BLaER1 treated with 17β-estradiol and CSF1 and Interleukin-3, amounts not matched to agents 10 nM and 100 nM (cell line): ENCODE measurements around the gene TP63.

Experiments used
- H3K27ac ChIP-seq, 11 experiments: shearing (Covaris generic); formaldehyde crosslinking; 2 replicates each; pipeline ENCODE4 v1.8.1; 2022
- H3K27me3 ChIP-seq, 11 experiments: shearing (Covaris generic); formaldehyde crosslinking; 2 replicates each; pipeline ENCODE4 v1.8.1; 2022
- H3K36me3 ChIP-seq, 11 experiments: shearing (Covaris generic); formaldehyde crosslinking; 2 replicates each; pipeline ENCODE4 v1.8.1; 2022
- H3K4me1 ChIP-seq, 10 experiments: shearing (Covaris generic); formaldehyde crosslinking; 2 replicates each; pipeline ENCODE4 v1.8.1; 2022
- H3K4me2 ChIP-seq, 11 experiments: shearing (Covaris generic); formaldehyde crosslinking; 2 replicates each; pipeline ENCODE4 v1.8.1; 2022
- H3K4me3 ChIP-seq, 10 experiments: shearing (Covaris generic); formaldehyde crosslinking; 2 replicates each; pipeline ENCODE4 v1.8.1; 2022
- H3K9ac ChIP-seq, 11 experiments: shearing (Covaris generic); formaldehyde crosslinking; 2 replicates each; pipeline ENCODE4 v1.8.1; 2022
- H3K9me3 ChIP-seq, 11 experiments: shearing (Covaris generic); formaldehyde crosslinking; replicated peaks in 1 of 11; 2 replicates each; pipeline ENCODE4 v1.8.1; 2022
- H4K20me1 ChIP-seq, 11 experiments: shearing (Covaris generic); formaldehyde crosslinking; 2 replicates each; pipeline ENCODE4 v1.8.1; 2022
- Cebpa-rat ChIP-seq, 11 experiments: shearing (Covaris generic); IDR thresholded peaks; 2 replicates each; pipeline ENCODE4 v1.8.1; 2022

The TP63 gene

DNA sequence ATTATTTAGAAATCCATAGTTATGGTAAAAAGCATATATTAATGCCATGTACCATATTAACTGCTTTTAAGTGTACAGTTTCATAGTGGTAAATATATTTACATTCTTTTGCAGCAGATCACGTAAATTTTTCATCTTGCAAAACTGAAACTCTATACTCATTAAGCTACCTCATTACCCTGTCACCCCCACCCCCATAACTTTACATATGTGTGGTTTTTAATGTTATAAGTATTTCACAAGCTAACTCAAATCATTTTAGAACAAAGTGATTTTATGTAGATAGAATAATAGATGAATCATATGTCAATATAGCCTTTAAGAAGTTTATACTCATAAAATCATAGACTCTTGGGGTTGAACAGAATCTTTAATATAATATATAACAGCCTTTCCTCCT is 7.1 kb upstream of the TP63 start:
- no peaks in the 10 kb centered on the region for H3K27me3 ChIP-seq
- TF ChIP-seq Cebpa-rat (IDR thresholded peaks at IDR 0.05) = no peak
- H3K4me3 ChIP-seq = no peak overlapping the region

DNA sequence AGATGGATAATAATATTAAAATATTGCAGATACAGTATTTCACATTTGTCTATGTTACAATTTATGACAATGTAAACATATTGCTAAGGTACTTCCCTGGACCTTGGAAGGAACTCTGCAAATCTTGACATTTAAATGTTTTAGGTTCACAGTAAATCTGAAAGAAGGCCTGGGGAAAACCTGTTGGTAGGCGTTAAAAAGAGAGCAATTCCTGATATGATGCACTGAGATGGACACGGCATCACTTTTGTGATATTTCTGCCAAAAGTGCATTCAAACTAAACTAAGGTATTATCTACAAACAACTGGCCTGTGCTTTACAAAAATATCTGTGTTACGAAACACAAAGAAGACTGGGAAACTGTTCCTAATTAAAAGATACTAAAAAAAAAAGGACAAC is 6.1 kb upstream of the TP63 start:
- H3K36me3 ChIP-seq = no peaks in the 10 kb centered on the region
- H3K4me3 ChIP-seq = no peak overlapping the region
- H3K4me1 ChIP-seq = peaks cover 12 to 17% (median 12%) of the 10 kb centered on the region in 10 experiments
- H3K9me3 ChIP-seq = no peaks in the 10 kb centered on the region
- H4K20me1 ChIP-seq = no peaks in the 10 kb centered on the region
- H3K27me3 ChIP-seq = no peaks in the 10 kb centered on the region
- no peak overlapping the region for H3K4me2 ChIP-seq
- H3K27ac ChIP-seq = no peak overlapping the region
- no peak overlapping the region for H3K9ac ChIP-seq
- no peak for TF ChIP-seq Cebpa-rat (IDR thresholded peaks at IDR 0.05)

More for the DNA sequence above, 7.1 kb upstream of the TP63 start:
- Histone ChIP-seq H3K4me1 (peaks cover 2 to 8% (median 3%) of the 10 kb centered on the region in 10 experiments; a peak in 18 of 20 replicates), H3K36me3 (no peaks in the 10 kb centered on the region), H3K9me3 (0 out of 22 replicates have a peak, but pooled peaks cover 0 to 6% (median 0%) of the 10 kb centered on the region in 11 experiments), H3K27ac (no peak overlapping the region), H3K9ac (no peak overlapping the region), H4K20me1 (no peaks in the 10 kb centered on the region), H3K4me2 (no peak overlapping the region)

DNA sequence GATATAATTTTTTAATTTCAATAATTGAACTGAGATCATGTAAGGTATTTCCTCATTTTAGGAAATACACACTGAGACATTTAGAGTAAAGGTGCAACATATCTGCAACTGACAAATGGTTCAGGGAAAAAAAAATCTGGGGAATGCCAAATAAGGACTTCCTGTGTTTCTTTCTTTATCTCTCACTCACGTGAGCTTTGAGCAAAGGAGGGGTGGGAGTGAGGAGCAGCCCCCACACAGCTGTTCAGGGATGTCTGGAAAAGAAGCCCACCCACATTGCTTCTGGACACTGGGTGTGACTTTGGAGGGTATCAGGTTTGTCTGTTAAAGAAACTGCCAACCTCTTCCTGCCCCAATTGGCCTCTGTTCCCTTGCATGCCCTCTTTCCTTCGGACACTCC is 5.6 kb upstream of the TP63 start:
- no peak overlapping the region for H3K9ac ChIP-seq
- no peaks in the 10 kb centered on the region for H3K36me3 ChIP-seq
- peaks cover 16 to 21% (median 17%) of the 10 kb centered on the region in 10 experiments for H3K4me1 ChIP-seq
- no peak overlapping the region for H3K4me3 ChIP-seq
- H3K9me3 ChIP-seq = no peaks in the 10 kb centered on the region
- H3K27ac ChIP-seq = no peak overlapping the region
- H3K4me2 ChIP-seq = peak overlapping the region in 2 of 11 experiments; percentile 16 to 17; a peak in 1 of 22 replicates
- H3K27me3 ChIP-seq = no peaks in the 10 kb centered on the region
- no peaks in the 10 kb centered on the region for H4K20me1 ChIP-seq
- no peak for TF ChIP-seq Cebpa-rat (IDR thresholded peaks at IDR 0.05)

DNA sequence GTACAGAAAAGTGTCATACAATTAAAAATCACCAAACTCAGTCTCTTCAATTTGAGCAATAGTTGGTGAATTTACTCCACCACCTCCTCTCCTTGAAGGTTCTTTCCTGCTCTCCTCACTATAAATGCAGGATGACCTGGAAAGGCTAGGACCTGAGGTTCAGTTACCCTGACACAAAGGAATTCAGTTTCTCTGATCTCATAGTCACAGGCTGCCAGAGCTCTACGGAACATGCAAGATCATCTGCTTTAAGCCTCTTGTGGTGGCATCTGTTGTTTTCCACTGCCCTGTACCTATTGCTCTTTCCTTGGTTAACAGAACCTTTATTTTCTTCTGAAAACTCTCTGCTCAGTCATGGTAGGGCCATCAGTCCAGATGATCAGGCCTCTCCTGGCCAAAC is 4.9 kb upstream of the TP63 start:
- H3K4me1 ChIP-seq = peaks cover 19 to 27% (median 22%) of the 10 kb centered on the region in 10 experiments
- no peaks in the 10 kb centered on the region for H4K20me1 ChIP-seq
- H3K9ac ChIP-seq = no peak overlapping the region
- no peaks in the 10 kb centered on the region for H3K9me3 ChIP-seq
- no peak overlapping the region for H3K4me2 ChIP-seq
- no peak for TF ChIP-seq Cebpa-rat (IDR thresholded peaks at IDR 0.05)
- no peak overlapping the region for H3K4me3 ChIP-seq
- H3K36me3 ChIP-seq = no peaks in the 10 kb centered on the region
- H3K27me3 ChIP-seq = no peaks in the 10 kb centered on the region
- H3K27ac ChIP-seq = no peak overlapping the region

DNA sequence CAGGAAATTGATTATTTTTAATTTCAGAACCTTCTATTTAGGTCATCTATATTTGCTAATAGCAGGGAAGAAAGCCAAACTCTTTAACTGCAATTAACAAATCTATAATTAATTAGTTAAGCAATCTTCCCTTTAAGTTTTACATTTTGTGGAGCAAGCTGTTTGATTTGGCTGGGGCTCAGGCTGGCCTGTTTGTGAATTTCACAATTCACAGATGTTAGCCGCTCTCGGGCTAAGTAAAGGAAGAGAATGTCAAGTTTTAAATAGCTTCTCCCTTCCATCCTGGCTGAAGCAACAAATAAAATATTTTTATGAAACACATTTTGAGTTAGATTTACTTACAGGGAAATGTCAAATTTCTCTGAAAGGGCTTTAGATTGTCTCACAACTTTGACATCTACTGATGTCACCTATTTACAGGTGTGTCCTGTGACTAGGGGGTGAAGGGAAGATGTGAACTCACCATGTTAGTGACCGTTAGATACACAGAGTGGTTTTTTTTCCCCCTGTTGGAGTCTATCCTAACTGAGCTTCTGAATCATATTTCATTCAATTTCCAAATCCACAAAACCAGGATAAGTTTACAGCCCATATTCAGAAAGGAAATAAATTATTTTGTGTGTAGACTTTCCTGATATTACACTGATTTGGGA is 1.3 kb upstream of the TP63 start:
- TF ChIP-seq Cebpa-rat (IDR thresholded peaks at IDR 0.05) = 0 out of 22 replicates have a peak, but pooled peaks of 1 of the 11 experiments have one; percentile 33
- no peak overlapping the region; a peak in 1 of 20 replicates for H3K4me3 ChIP-seq
- H3K27ac ChIP-seq = peak overlapping the region in 9 of 11 experiments; percentile 53 to 79 (median 68); a peak in 18 of 22 replicates
- peak overlapping the region in 4 of 11 experiments; percentile 14 to 45 (median 28); a peak in 4 of 22 replicates for H3K9ac ChIP-seq
- peak overlapping the region; percentile 52 to 80 (median 75) for H3K4me2 ChIP-seq
- no peaks in the 10 kb centered on the region for H4K20me1 ChIP-seq
- H3K4me1 ChIP-seq = peaks cover 24 to 39% (median 35%) of the 10 kb centered on the region in 10 experiments
- H3K36me3 ChIP-seq = no peaks in the 10 kb centered on the region
- no peaks in the 10 kb centered on the region for H3K9me3 ChIP-seq
- H3K27me3 ChIP-seq = no peaks in the 10 kb centered on the region

DNA sequence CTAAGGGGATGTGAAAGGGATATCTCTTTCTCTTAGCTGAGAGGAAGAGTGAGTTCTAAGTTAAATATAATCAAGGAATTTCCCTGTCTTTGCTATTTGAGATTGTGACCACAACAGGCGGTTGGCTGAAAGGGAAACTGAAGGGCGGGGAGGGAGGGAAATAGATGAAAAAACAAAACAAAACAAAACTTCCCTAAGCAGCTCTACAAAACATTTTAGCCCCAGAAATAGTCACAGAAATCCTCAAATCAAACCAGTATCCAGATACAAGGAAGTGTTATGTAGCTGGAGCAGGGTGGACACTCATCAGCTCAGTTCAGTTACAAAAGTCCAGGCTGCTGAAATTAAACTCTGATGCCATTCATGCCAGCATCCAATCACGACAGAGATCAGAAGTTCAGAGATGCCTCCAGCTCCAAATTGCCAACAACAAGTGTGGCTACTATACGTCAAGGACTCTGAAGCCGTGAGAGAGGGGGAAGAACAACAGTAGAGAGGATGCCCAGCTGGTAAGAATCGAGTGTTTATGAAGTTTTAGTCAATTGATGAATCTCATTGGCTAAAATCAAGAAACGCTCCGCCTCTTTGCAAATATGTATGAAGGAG is 319 bp upstream of the TP63 start:
- Histone ChIP-seq H3K9me3 (no peaks in the 10 kb centered on the region), H3K4me3 (peak overlapping the region in 2 of 10 experiments; percentile 21 to 35; a peak in 1 of 20 replicates), H3K27me3 (no peaks in the 10 kb centered on the region), H3K27ac (peak overlapping the region in 9 of 11 experiments; percentile 53 to 79 (median 68); a peak in 18 of 22 replicates), H3K9ac (peak overlapping the region in 8 of 11 experiments; percentile 35 to 59 (median 52); a peak in 9 of 22 replicates), H3K4me1 (peaks cover 24 to 39% (median 33%) of the 10 kb centered on the region in 10 experiments), H3K4me2 (peak overlapping the region; percentile 52 to 80 (median 75)), H3K36me3 (no peaks in the 10 kb centered on the region), H4K20me1 (no peaks in the 10 kb centered on the region)
- TF ChIP-seq Cebpa-rat (IDR thresholded peaks at IDR 0.05) = no peak

DNA sequence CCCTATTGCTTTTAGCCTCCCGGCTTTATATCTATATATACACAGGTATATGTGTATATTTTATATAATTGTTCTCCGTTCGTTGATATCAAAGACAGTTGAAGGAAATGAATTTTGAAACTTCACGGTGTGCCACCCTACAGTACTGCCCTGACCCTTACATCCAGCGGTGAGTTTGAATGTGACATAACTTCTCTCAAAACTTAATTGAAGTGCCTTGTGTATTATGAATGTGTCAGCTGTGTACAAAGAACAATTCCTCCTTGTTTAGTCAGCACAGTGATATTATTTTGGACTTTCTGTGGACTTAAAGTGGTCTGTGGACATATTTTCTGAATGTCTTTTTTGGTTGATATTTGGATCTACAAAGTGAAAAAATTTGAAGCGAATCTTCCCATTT is 220 bp downstream of the TP63 start:
- Histone ChIP-seq H3K4me1 (peaks cover 24 to 39% (median 33%) of the 10 kb centered on the region in 10 experiments), H3K4me3 (0 out of 20 replicates have a peak overlapping the region, but pooled peaks of 1 of the 10 experiments have one; percentile 21), H3K4me2 (peak overlapping the region; percentile 3 to 80 (median 75); a peak in 18 of 22 replicates), H3K36me3 (no peaks in the 10 kb centered on the region), H3K9me3 (no peaks in the 10 kb centered on the region), H4K20me1 (no peaks in the 10 kb centered on the region), H3K9ac (no peak overlapping the region), H3K27ac (peak overlapping the region in 9 of 11 experiments; percentile 53 to 79 (median 68); a peak in 17 of 22 replicates), H3K27me3 (no peaks in the 10 kb centered on the region)
- TF ChIP-seq Cebpa-rat (IDR thresholded peaks at IDR 0.05) = no peak

DNA sequence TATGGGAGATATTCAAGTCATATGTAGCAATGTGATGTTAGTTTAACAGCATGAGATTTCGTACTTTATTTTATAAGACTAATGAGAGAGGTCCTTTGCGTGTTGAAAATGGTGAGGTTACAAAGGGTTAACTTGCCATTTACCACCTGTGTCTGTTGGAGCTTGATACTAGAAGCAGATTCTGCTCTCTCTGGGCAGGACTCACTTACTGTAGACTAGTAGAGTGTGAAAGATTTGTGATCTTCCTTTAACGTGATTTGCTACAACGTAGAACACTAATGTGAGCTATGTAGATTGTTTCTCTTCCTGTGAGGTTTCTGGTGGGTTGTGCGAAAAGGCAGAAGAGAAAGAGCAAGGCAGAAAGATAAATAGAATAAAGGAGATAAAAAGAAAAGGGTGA is 1.1 kb downstream of the TP63 start:
- peak overlapping the region; percentile 31 to 80 (median 63); a peak in 18 of 22 replicates for H3K4me2 ChIP-seq

DNA sequence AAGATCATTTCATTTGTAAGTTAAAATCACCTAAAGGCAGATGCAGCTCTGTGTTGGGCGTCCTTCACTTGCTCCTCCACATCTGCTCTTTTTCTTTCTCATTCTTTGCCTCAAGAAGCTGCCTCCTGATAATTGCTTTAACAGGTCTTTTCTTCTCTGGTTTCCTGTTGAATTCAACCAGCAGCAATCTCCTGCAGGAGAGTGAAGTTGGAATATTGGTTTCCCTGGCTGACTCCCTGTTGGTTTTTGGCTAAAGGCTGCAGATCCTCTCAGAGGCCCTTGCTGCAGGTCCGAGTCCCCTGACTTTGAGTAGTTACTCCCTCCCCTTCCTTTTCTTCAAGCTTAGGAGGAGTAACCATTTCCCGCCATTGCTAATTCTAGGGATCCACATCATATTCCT is 4.2 kb downstream of the TP63 start:
- Histone ChIP-seq H3K4me2 (no peak overlapping the region), H3K4me3 (no peak overlapping the region), H4K20me1 (no peaks in the 10 kb centered on the region), H3K9me3 (no peaks in the 10 kb centered on the region), H3K27ac (no peak overlapping the region), H3K27me3 (no peaks in the 10 kb centered on the region), H3K4me1 (peaks cover 9 to 24% (median 21%) of the 10 kb centered on the region in 10 experiments), H3K36me3 (no peaks in the 10 kb centered on the region), H3K9ac (no peak overlapping the region)
- no peak for TF ChIP-seq Cebpa-rat (IDR thresholded peaks at IDR 0.05)

More for the DNA sequence above, 1.1 kb downstream of the TP63 start:
- peak overlapping the region in 3 of 11 experiments; percentile 19 to 39 (median 25); a peak in 4 of 22 replicates for H3K27ac ChIP-seq
- no peaks in the 10 kb centered on the region for H3K36me3 ChIP-seq
- H3K4me1 ChIP-seq = peaks cover 24 to 39% (median 33%) of the 10 kb centered on the region in 10 experiments
- no peaks in the 10 kb centered on the region for H3K9me3 ChIP-seq
- peak overlapping the region in 1 of 11 experiments; percentile 1; a peak in 1 of 22 replicates for H3K9ac ChIP-seq
- no peak for TF ChIP-seq Cebpa-rat (IDR thresholded peaks at IDR 0.05)
- H4K20me1 ChIP-seq = no peaks in the 10 kb centered on the region
- H3K27me3 ChIP-seq = no peaks in the 10 kb centered on the region
- no peak overlapping the region for H3K4me3 ChIP-seq
